CD4-positive, alpha-beta memory T cell (primary cell): ENCODE results near the gene PCBP3. TPM values are rescaled to one million over a fixed set of nuclear protein-coding genes. Genes with fewer than 3 reads are reported as not detected.

Experiments used
- CTCF ChIA-PET: fragments of 350-600 bp; sonication (Branson Sonifier 250); formaldehyde crosslinking; loops from one replicate; lab custom pipeline; 2021; ENCODE audit warnings: inconsistent platforms; ENCODE audit not compliant: partially characterized antibody; lab: Charles Lee
- POLR2A ChIA-PET: fragments of 350-600 bp; sonication (Branson Sonifier 250); formaldehyde crosslinking; loops from one replicate; lab custom pipeline; 2021; ENCODE audit not compliant: partially characterized antibody; lab: Charles Lee
- DNase-seq, 5 donors: peaks; one replicate each; pipeline versions ENCODE4 v3.0.0 to v3.0.0-alpha.2; 2020 to 2022; ENCODE audit warnings: mixed read lengths in 1 of 5
- H3K27ac ChIP-seq: one replicate; pipeline ENCODE4 v1.7.0; 2013; ENCODE audit warnings: low read depth, low read length
- H3K27me3 ChIP-seq: 2 replicates; pipeline ENCODE4 v1.7.0; 2013; ENCODE audit warnings: mild to moderate bottlenecking, low read length, moderate library complexity; ENCODE audit not compliant: insufficient read depth
- H3K36me3 ChIP-seq: 2 replicates; pipeline ENCODE4 v1.7.0; 2013; ENCODE audit warnings: mild to moderate bottlenecking, low read length, moderate library complexity; ENCODE audit not compliant: insufficient read depth
- H3K4me1 ChIP-seq: 2 replicates; pipeline ENCODE4 v1.7.0; 2013; ENCODE audit warnings: mild to moderate bottlenecking, low read length, moderate library complexity; ENCODE audit not compliant: insufficient read depth
- H3K4me3 ChIP-seq, 2 donors: one replicate each; pipeline ENCODE4 v1.7.0; 2013; ENCODE audit warnings: low read length in 2 of 2, mild to moderate bottlenecking in 1 of 2
- H3K9me3 ChIP-seq, 2 donors: one replicate each; pipeline ENCODE4 v1.7.0; 2013; ENCODE audit warnings: low read length in 2 of 2, control low read depth in 1 of 2; ENCODE audit not compliant: control insufficient read depth in 1 of 2
- H3K27ac Mint-ChIP-seq, 7 donors: one replicate each; pipeline ENCODE4 v1.8.0; 2020 to 2021; ENCODE audit warnings: mixed read lengths in 7 of 7, mild to moderate bottlenecking in 6 of 7, inconsistent platforms in 3 of 7, moderate library complexity in 3 of 7
- H3K27me3 Mint-ChIP-seq, 2 donors: one replicate each; pipeline ENCODE4 v1.8.0; 2020 to 2021; ENCODE audit warnings: mixed read lengths in 2 of 2
- H3K36me3 Mint-ChIP-seq, 2 donors: one replicate each; pipeline ENCODE4 v1.8.0; 2020 to 2021; ENCODE audit warnings: mixed read lengths in 2 of 2, inconsistent platforms in 1 of 2, mild to moderate bottlenecking in 1 of 2
- H3K4me1 Mint-ChIP-seq, 4 donors: one replicate each; pipeline ENCODE4 v1.8.0; 2020 to 2021; ENCODE audit warnings: mixed read lengths in 4 of 4, mild to moderate bottlenecking in 1 of 4
- H3K4me3 Mint-ChIP-seq, 8 donors: one replicate each; pipeline ENCODE4 v1.8.0; 2020 to 2021; ENCODE audit warnings: mixed read lengths in 8 of 8, mild to moderate bottlenecking in 7 of 8, moderate library complexity in 6 of 8, inconsistent platforms in 3 of 8
- H3K9me3 Mint-ChIP-seq, 8 donors: one replicate each; pipeline ENCODE4 v1.8.0; 2020 to 2021; ENCODE audit warnings: mixed read lengths in 8 of 8, mild to moderate bottlenecking in 5 of 8, inconsistent platforms in 3 of 8, moderate library complexity in 1 of 8
- intact Hi-C: fragments of 100-400 bp; cut with micrococcal nuclease; formaldehyde crosslinking; loops from one replicate; pipeline ENCODE4 v1.15.1; 2023
- polyA plus RNA-seq, 2 donors: library from polyadenylated mRNA; unstranded; fragments of 300-500 nt; fragmentation: Illumina TruSeq; gene quantifications; one replicate each; pipeline ENCODE4 v1.2.3, GENCODE V29; 2021
- total RNA-seq, 2 experiments: library from RNA; stranded (reverse); gene quantifications; one replicate each; pipeline ENCODE4 v1.2.3, GENCODE V29; 2021

Gene PCBP3
- total and polyA plus RNA-seq, 4 experiments from 2014 or later, result 0.36 to 1.6 (median 1.0) TPM

DNA sequence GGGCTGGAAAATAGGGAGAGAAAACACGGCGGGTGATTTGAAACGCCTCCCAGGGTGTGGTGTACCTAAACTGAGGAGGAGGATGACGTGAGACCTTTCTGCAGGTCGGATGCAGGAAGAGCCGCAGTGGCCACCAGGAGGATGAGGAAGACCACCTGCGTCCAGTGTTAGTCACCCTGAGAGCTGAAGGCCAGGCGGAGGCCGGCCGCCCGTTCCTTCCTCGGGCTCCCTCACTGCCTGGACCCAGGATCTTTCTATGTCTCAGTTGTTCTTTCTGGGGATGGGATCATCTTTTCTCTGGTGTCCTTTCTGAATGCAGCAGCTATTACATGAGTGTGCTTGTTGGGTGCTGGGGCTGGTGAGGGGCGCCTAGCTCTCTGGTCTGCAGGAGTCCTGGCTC is 263.3 kb downstream of the PCBP3 start:
- no peak for DNase-seq
- Mint-ChIP-seq H3K9me3 (no peaks in the 10 kb centered on the region), H3K4me1 (peaks cover 0 to 3% (median under 1%) of the 10 kb centered on the region in 4 donors), H3K27ac (no peak overlapping the region), H3K27me3 (no peaks in the 10 kb centered on the region), H3K4me3 (no peak overlapping the region), H3K36me3 (no peaks in the 10 kb centered on the region)
- Histone ChIP-seq H3K4me3 (no peak overlapping the region), H3K36me3 (no peaks in the 10 kb centered on the region), H3K9me3 (no peaks in the 10 kb centered on the region), H3K27me3 (no peaks in the 10 kb centered on the region), H3K4me1 (no peaks in the 10 kb centered on the region), H3K27ac (no peak overlapping the region)
- ChIA-PET POLR2A (no interaction called here), CTCF (no interaction called here)
- intact Hi-C loops, result no loop called here

DNA sequence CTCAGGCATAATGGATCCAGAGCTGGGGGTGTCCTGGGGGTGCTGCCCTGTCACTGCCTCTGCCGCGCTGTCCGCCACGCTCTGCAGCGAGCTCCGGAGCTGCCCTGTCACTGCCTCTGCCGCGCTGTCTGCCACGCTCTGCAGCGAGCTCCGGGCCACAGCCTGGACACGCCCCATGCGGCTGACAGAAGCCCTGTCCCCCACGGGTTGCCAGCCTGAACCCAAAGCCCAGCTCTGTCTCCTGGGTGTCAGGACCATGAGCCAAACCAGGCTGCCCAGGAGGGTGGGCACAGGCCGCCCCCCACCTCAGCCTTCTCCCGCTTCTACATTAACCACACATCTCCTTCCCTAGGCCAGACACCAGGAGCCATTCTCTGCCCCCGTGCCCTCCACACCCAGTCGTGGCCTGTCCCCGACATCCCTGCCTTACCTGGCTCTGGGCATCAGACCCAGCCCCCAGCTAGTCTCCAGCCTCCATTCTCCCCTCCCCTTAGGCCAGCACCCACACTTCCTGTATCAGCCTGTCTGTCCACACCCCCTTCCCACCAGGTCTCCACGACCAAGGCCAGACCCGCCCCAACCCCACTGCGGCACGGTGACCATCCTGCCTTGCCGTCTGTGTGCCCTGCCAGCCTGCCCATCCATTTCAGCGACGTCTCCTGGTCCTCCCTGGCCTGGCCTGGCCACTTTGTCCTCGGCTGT is 265.2 kb downstream of the PCBP3 start:
- H3K9me3 ChIP-seq, result no peaks in the 10 kb centered on the region
- intact Hi-C loops, result no loop called here
- Mint-ChIP-seq H3K27me3 (no peaks in the 10 kb centered on the region), H3K36me3 (no peaks in the 10 kb centered on the region), H3K4me1 (peaks cover 0 to 3% (median under 1%) of the 10 kb centered on the region in 4 donors), H3K9me3 (no peaks in the 10 kb centered on the region), H3K27ac (no peak overlapping the region), H3K4me3 (no peak overlapping the region)
- H3K36me3 ChIP-seq, result no peaks in the 10 kb centered on the region
- POLR2A ChIA-PET, result no interaction called here
- no peak for DNase-seq
- no peak overlapping the region for H3K4me3 ChIP-seq
- CTCF ChIA-PET, result no interaction called here
- H3K4me1 ChIP-seq, result no peaks in the 10 kb centered on the region
- no peaks in the 10 kb centered on the region for H3K27me3 ChIP-seq
- H3K27ac ChIP-seq, result no peak overlapping the region

DNA sequence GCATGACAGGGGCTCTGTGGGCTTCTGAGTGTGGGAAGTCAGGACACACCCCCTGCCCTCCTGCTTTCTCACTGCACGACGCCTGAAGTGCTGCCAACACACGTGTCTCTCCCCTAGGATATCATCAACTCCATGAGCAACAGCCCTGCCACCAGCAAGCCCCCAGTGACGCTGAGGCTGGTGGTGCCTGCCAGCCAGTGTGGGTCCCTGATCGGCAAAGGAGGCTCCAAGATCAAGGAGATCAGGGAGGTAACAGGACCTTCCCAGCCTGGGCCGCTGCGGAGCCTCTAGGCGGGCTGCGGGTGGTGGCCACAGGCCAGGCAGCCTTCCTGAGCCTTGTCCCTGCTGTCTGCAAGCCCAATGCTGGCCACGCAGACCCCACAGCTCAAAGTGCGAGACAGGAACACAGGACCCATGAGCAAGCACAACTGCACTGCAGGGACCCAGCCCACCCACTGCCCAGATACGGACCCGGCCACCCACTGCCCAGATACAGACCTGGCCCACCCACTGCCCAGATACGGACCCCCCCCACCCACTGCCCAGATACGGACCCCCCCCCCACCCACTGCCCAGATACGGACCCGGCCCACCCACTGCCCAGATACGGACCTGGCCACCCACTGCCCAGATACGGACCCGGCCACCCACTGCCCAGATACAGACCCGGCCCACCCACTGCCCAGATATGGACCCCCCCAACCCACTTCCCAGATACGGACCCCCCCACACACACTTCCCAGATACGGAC is 265.9 kb downstream of the PCBP3 start:
- H3K27ac Mint-ChIP-seq, result no peak overlapping the region
- POLR2A ChIA-PET, result no interaction called here

DNA sequence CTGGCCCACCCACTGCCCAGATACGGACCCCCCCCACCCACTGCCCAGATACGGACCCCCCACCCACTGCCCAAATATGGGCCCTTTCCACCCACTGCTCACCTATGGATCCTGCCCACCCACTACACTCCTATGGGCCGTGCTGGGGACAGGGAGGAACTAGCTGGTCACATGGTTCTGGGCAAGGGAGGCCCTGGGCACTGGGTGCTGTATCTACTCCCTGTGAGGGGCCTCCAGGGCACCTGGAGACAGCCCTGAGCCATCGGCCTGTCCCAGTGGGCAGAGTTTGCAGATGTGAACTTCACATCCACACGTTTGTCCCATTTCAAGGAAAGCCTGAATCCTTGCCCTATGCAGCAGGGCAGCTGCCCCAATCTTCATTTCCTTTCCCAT is 266.6 kb downstream of the PCBP3 start:
- intact Hi-C loops, result no loop called here
- H3K27ac ChIP-seq, result no peak overlapping the region
- POLR2A ChIA-PET, result no interaction called here
- no peaks in the 10 kb centered on the region for H3K36me3 ChIP-seq
- CTCF ChIA-PET, result no interaction called here
- Mint-ChIP-seq H3K4me3 (no peak overlapping the region), H3K36me3 (no peaks in the 10 kb centered on the region), H3K27me3 (no peaks in the 10 kb centered on the region), H3K9me3 (no peaks in the 10 kb centered on the region), H3K4me1 (peaks cover 0 to 9% (median 2%) of the 10 kb centered on the region in 4 donors), H3K27ac (no peak overlapping the region)
- no peaks in the 10 kb centered on the region for H3K27me3 ChIP-seq
- H3K9me3 ChIP-seq, result no peaks in the 10 kb centered on the region
- no peak overlapping the region for H3K4me3 ChIP-seq
- DNase-seq, result no peak
- peaks cover under 1% of the 10 kb centered on the region for H3K4me1 ChIP-seq

More for the DNA sequence above, 265.9 kb downstream of the PCBP3 start:
- Histone ChIP-seq H3K4me1 (no peaks in the 10 kb centered on the region), H3K27ac (no peak overlapping the region), H3K9me3 (no peaks in the 10 kb centered on the region), H3K4me3 (no peak overlapping the region), H3K27me3 (no peaks in the 10 kb centered on the region), H3K36me3 (no peaks in the 10 kb centered on the region)
- DNase-seq, result no peak
- intact Hi-C loops, result no loop called here
- CTCF ChIA-PET, result no interaction called here
- Mint-ChIP-seq H3K9me3 (no peaks in the 10 kb centered on the region), H3K27me3 (no peaks in the 10 kb centered on the region), H3K4me3 (no peak overlapping the region), H3K4me1 (peaks cover 0 to 2% (median under 1%) of the 10 kb centered on the region in 4 donors), H3K36me3 (no peaks in the 10 kb centered on the region)

DNA sequence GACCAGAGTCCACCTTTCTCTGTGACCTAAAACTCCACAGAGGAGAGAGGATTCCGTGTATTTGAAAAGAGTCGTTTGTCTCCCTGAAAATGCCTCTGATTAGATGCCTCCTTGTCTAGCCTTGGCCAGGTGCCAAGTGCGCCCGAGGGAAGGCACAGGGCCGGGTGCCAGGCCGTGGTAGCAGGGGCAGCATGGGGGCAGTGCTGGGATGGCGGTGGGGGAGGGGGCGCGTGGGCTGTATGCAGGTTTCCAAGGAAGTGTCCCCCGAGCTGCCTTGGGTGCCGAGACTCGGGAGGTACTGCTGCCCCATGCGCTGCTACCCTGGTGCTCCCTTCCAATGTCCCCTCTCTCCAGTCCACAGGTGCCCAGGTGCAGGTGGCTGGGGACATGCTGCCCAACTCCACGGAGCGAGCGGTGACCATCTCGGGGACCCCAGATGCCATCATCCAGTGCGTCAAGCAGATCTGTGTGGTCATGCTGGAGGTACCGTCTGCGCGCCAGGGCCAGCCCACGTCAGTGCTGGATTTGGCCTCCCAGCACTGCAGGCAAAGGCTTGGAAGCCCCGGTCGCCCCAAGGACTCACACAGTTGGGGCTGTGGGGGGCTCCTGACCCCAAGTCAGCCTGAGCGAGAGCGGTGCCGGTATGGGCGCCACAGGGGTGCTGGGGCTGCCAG is 267.2 kb downstream of the PCBP3 start:
- Mint-ChIP-seq H3K4me3 (no peak overlapping the region), H3K36me3 (no peaks in the 10 kb centered on the region), H3K27ac (no peak overlapping the region), H3K4me1 (peaks cover 2 to 15% (median 5%) of the 10 kb centered on the region in 4 donors), H3K9me3 (no peaks in the 10 kb centered on the region), H3K27me3 (no peaks in the 10 kb centered on the region)
- Histone ChIP-seq H3K9me3 (no peaks in the 10 kb centered on the region), H3K27ac (no peak overlapping the region), H3K4me3 (no peak overlapping the region), H3K36me3 (no peaks in the 10 kb centered on the region), H3K4me1 (peaks cover 6% of the 10 kb centered on the region), H3K27me3 (no peaks in the 10 kb centered on the region)
- intact Hi-C loops, result no loop called here
- ChIA-PET POLR2A (no interaction called here), CTCF (no interaction called here)
- no peak for DNase-seq

DNA sequence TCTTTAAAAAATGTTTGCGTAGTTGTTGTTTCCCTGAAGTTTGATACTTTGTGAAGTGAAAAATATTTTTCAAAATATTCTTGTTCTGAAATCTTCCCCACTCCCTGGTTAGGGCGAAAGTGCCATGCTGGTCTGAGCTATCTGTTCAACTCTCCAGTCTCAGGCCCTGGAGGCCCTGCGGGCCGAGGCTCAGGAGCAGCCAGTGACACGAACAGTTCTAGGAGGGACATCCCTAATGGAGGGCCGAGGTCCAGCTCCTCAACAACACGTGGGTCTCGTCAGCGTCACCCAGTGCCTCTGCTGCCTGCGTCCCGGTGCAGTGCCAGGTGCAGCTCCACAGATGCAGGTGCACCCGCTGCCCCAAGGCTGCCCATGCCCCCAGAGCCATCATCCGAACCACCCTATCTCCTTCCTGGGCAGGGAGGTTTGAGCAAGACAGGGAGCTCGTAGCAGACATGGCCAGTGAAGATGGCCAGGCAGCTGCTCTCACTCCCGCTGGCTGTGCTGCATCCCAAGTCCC is 268.3 kb downstream of the PCBP3 start:
- no peaks in the 10 kb centered on the region for H3K27me3 Mint-ChIP-seq
- Histone ChIP-seq H3K27ac (no peak overlapping the region), H3K27me3 (no peaks in the 10 kb centered on the region), H3K36me3 (no peaks in the 10 kb centered on the region), H3K4me1 (peaks cover 15% of the 10 kb centered on the region), H3K4me3 (no peak overlapping the region), H3K9me3 (no peaks in the 10 kb centered on the region)
- intact Hi-C loops, result no loop called here
- no peaks in the 10 kb centered on the region for H3K36me3 Mint-ChIP-seq
- ChIA-PET POLR2A (no interaction called here), CTCF (no interaction called here)
- H3K9me3 Mint-ChIP-seq, result no peaks in the 10 kb centered on the region
- H3K4me3 Mint-ChIP-seq, result no peak overlapping the region
- DNase-seq, result no peak
- no peak overlapping the region for H3K27ac Mint-ChIP-seq
- H3K4me1 Mint-ChIP-seq, result peaks cover 6 to 27% (median 14%) of the 10 kb centered on the region in 4 donors
